ENCODE measurements around the gene TNFSF15. TPM values are rescaled to one million over a fixed set of nuclear protein-coding genes. Genes with fewer than 3 reads are reported as not detected.

TNFSF15 gene
- total and polyA plus RNA-seq, 2 donors (not counting 3 experiments of a cell fraction or from before 2014, with no cell fraction given) = 8.4 to 14.3 TPM

GRCh38 chr9:114811966-114812636, 6.3 kb upstream of the TNFSF15 start:
- no peak for TF ChIP-seq POLR2AphosphoS5 (IDR thresholded peaks at IDR 0.05; ENCODE audit: insufficient read depth, low read depth, low read length)
- TF ChIP-seq JUN (IDR thresholded peaks at IDR 0.05; ENCODE audit: borderline replicate concordance, insufficient read depth, insufficient read length, low read depth) = no peak
- no peak for TF ChIP-seq MAX (IDR thresholded peaks at IDR 0.05; ENCODE audit: insufficient read depth, insufficient read length)
- TF ChIP-seq MYC (IDR thresholded peaks at IDR 0.05; ENCODE audit: low read depth, low read length) = no peak
- TF ChIP-seq POLR2A (IDR thresholded peaks at IDR 0.05; ENCODE audit: low read depth, low read length) = no peak
- BruUV-seq (replicated peaks) = no TSS peak
- no peaks in the 10 kb centered on the region for H3K4me1 ChIP-seq (ENCODE audit: control insufficient read depth, extremely low read depth, insufficient read depth, low read length)
- no peaks in the 10 kb centered on the region for H3K27me3 ChIP-seq (ENCODE audit: control insufficient read depth in 2 of 2, insufficient read depth in 2 of 2, low read length in 2 of 2)
- no peak overlapping the region for H3K9ac ChIP-seq (replicated peaks; ENCODE audit: extremely low read depth, insufficient read depth, low read length)
- H3K9me3 ChIP-seq (replicated peaks; ENCODE audit: control insufficient read depth, insufficient read depth, low read length) = no peaks in the 10 kb centered on the region
- intact Hi-C loops (cut with micrococcal nuclease) = no loop called here
- H3K9me1 ChIP-seq (replicated peaks; ENCODE audit: control insufficient read depth, extremely low read depth, insufficient read depth, low read length) = no peaks in the 10 kb centered on the region
- ChIA-PET POLR2A (no interaction called here), CTCF (interaction anchor here (1.5 to 2.0 kb wide), 2 partner anchors 43 to 95 kb away, joined by 4 to 6 read pairs; no protein-coding TSS in a partner anchor)
- H4K20me1 ChIP-seq (replicated peaks; ENCODE audit: control insufficient read depth, extremely low read depth, insufficient read depth, low read length) = no peaks in the 10 kb centered on the region
- no peaks in the 10 kb centered on the region for H3K79me2 ChIP-seq (ENCODE audit: control insufficient read depth, insufficient read depth, low read length)
- no peaks in the 10 kb centered on the region for H3K36me3 ChIP-seq (ENCODE audit: control insufficient read depth in 2 of 2, extremely low read depth in 1 of 2, insufficient read depth in 2 of 2, low read length in 2 of 2)
- H3K4me2 ChIP-seq (ENCODE audit: insufficient read depth, low read length) = no peak overlapping the region
- no peak overlapping the region for H3K27ac ChIP-seq (ENCODE audit: insufficient read depth, low read depth, low read length)
- FAIRE-seq (no peak), DNase-seq (ENCODE audit: low read depth, low spot score) (no peak)
- dilution Hi-C loops (cut with MboI; ENCODE audit: extremely low pct_ligation_motif_present, low sequenced_read_pairs) = no loop called here
- no peak overlapping the region for H2AFZ ChIP-seq (ENCODE audit: low read depth, low read length)
- no peak overlapping the region for H3K4me3 ChIP-seq (replicated peaks in 1 of 3; ENCODE audit: insufficient read depth in 1 of 3, low read depth in 1 of 3, low read length in 3 of 3)

- H3K9me3 ChIP-seq (replicated peaks; ENCODE audit: control insufficient read depth, insufficient read depth, low read length) = no peaks in the 10 kb centered on the region
- no peaks in the 10 kb centered on the region for H4K20me1 ChIP-seq (replicated peaks; ENCODE audit: control insufficient read depth, extremely low read depth, insufficient read depth, low read length)
- H3K9ac ChIP-seq (replicated peaks; ENCODE audit: extremely low read depth, insufficient read depth, low read length) = no peak overlapping the region
- dilution Hi-C loops (cut with MboI; ENCODE audit: extremely low pct_ligation_motif_present, low sequenced_read_pairs) = no loop called here
- no peaks in the 10 kb centered on the region for H3K36me3 ChIP-seq (ENCODE audit: control insufficient read depth in 2 of 2, extremely low read depth in 1 of 2, insufficient read depth in 2 of 2, low read length in 2 of 2)
- no peak for FAIRE-seq
- no peak for DNase-seq (ENCODE audit: low read depth, low spot score)
- TF ChIP-seq EZH2 (IDR thresholded peaks at IDR 0.05; ENCODE audit: borderline replicate concordance, low read depth, low read length, severe bottlenecking) = no peak
- TF ChIP-seq GATA2 (IDR thresholded peaks at IDR 0.05; ENCODE audit: insufficient read depth, insufficient read length, low read depth, low read length) = no peak
- TF ChIP-seq CTCF (IDR thresholded peaks at IDR 0.05; ENCODE audit: extremely low read depth in 1 of 2, insufficient read depth in 1 of 2, low read depth in 1 of 2, low read length in 2 of 2) = no peak
- TF ChIP-seq POLR2A (IDR thresholded peaks at IDR 0.05; ENCODE audit: low read depth, low read length) = no peak
- TF ChIP-seq FOS (IDR thresholded peaks at IDR 0.05; ENCODE audit: borderline replicate concordance, insufficient read depth, low read length) = no peak
- no peak for TF ChIP-seq MYC (IDR thresholded peaks at IDR 0.05; ENCODE audit: low read depth, low read length)
- no peak for TF ChIP-seq JUN (IDR thresholded peaks at IDR 0.05; ENCODE audit: borderline replicate concordance, insufficient read depth, insufficient read length, low read depth)
- TF ChIP-seq MAX (IDR thresholded peaks at IDR 0.05; ENCODE audit: insufficient read depth, insufficient read length) = no peak
- no peak for TF ChIP-seq POLR2AphosphoS5 (IDR thresholded peaks at IDR 0.05; ENCODE audit: insufficient read depth, low read depth, low read length)
- POLR2A ChIA-PET = no interaction called here
- no peaks in the 10 kb centered on the region for H3K79me2 ChIP-seq (ENCODE audit: control insufficient read depth, insufficient read depth, low read length)
- peaks cover 2% of the 10 kb centered on the region for H3K4me1 ChIP-seq (ENCODE audit: control insufficient read depth, extremely low read depth, insufficient read depth, low read length)
- H3K27ac ChIP-seq (ENCODE audit: insufficient read depth, low read depth, low read length) = no peak overlapping the region
- no TSS peak for BruUV-seq (replicated peaks)
- no peak overlapping the region for H3K4me2 ChIP-seq (ENCODE audit: insufficient read depth, low read length)
- intact Hi-C loops (cut with micrococcal nuclease) = no loop called here
- no peaks in the 10 kb centered on the region for H3K27me3 ChIP-seq (ENCODE audit: control insufficient read depth in 2 of 2, insufficient read depth in 2 of 2, low read length in 2 of 2)
- H3K4me3 ChIP-seq (replicated peaks in 1 of 3; ENCODE audit: insufficient read depth in 1 of 3, low read depth in 1 of 3, low read length in 3 of 3) = no peak overlapping the region
- CTCF ChIA-PET = interaction anchor here (1.5 to 2.0 kb wide), 2 partner anchors 43 to 96 kb away, joined by 4 to 6 read pairs; no protein-coding TSS in a partner anchor
- no peaks in the 10 kb centered on the region for H3K9me1 ChIP-seq (replicated peaks; ENCODE audit: control insufficient read depth, extremely low read depth, insufficient read depth, low read length)
- H2AFZ ChIP-seq (ENCODE audit: low read depth, low read length) = no peak overlapping the region
Observed at GRCh38 chr9:114811301-114811700, 5.5 kb upstream of the TNFSF15 start.
